H1 (cell line): Measurements from ENCODE around the gene DFFB. TPM values are rescaled to one million over a fixed set of nuclear protein-coding genes. Genes with fewer than 3 reads are reported as not detected.

Source experiments
- CTCF ChIA-PET: fragments of 300-600 bp; sonication (Branson Sonifier 250); formaldehyde crosslinking; loops from one replicate; lab custom pipeline; 2021; ENCODE audit not compliant: partially characterized antibody; lab: Charles Lee
- POLR2A ChIA-PET: fragments of 300-600 bp; sonication (Branson Sonifier 250); formaldehyde crosslinking; loops from one replicate; lab custom pipeline; 2021; ENCODE audit warnings: inconsistent platforms; ENCODE audit not compliant: partially characterized antibody; lab: Charles Lee
- DNase-seq, 2 experiments: peaks; one replicate each; pipeline versions ENCODE4 v3.0.0 to v3.0.0-alpha.2; 2010 to 2022; ENCODE audit warnings: low spot score in 2 of 2, low read depth in 1 of 2, mixed read lengths in 1 of 2
- FAIRE-seq: peaks from 2 replicates; lab custom pipeline; 2011; peaks lifted over from hg19 to GRCh38; lab: Jason Lieb, UNC
- H2AFZ ChIP-seq: 2 replicates; pipeline ENCODE4 v1.8.1; 2012; ENCODE audit warnings: low read length, inconsistent platforms
- H2AK5ac ChIP-seq: 2 replicates; pipeline ENCODE4 v1.6.1; 2013; ENCODE audit warnings: low read depth, low read length
- H2BK120ac ChIP-seq: replicated peaks from 2 replicates; pipeline ENCODE3; 2013; ENCODE audit warnings: low read depth, low read length, inconsistent platforms
- H2BK12ac ChIP-seq: 2 replicates; pipeline ENCODE4 v1.6.1; 2013; ENCODE audit warnings: low read depth, low read length
- H2BK15ac ChIP-seq: 2 replicates; pipeline ENCODE4 v1.6.1; 2013; ENCODE audit warnings: low read length
- H2BK20ac ChIP-seq: 2 replicates; pipeline ENCODE4 v1.6.1; 2013; ENCODE audit warnings: low read length
- H2BK5ac ChIP-seq: 2 replicates; pipeline ENCODE4 v1.6.1; 2013; ENCODE audit warnings: low read depth, low read length
- H3K14ac ChIP-seq: 2 replicates; pipeline ENCODE4 v1.6.1; 2013; ENCODE audit warnings: inconsistent platforms; ENCODE audit not compliant: insufficient read length
- H3K18ac ChIP-seq: 2 replicates; pipeline ENCODE4 v1.6.1; 2013; ENCODE audit warnings: low read length; ENCODE audit errors: extremely low read depth
- H3K23ac ChIP-seq: 2 replicates; pipeline ENCODE4 v1.6.1; 2013; ENCODE audit warnings: inconsistent platforms; ENCODE audit not compliant: insufficient read length
- H3K23me2 ChIP-seq: 2 replicates; pipeline ENCODE4 v1.6.1; 2013; ENCODE audit warnings: low read depth, low read length
- H3K27ac ChIP-seq: 2 replicates; pipeline ENCODE4 v1.6.1; 2011; ENCODE audit warnings: low read depth, low read length, inconsistent platforms
- H3K27me3 ChIP-seq, 4 experiments: replicated peaks in 1 of 4; 1 replicate in 1 of 4; 2 replicates in 3 of 4; pipeline versions ENCODE4 v1.6.1 to v1.8.1; 2011 to 2013; ENCODE audit warnings: low read length in 3 of 4, mild to moderate bottlenecking in 3 of 4, inconsistent platforms in 2 of 4, mixed read lengths in 2 of 4, moderate library complexity in 1 of 4; ENCODE audit not compliant: control insufficient read depth in 3 of 4, insufficient read depth in 3 of 4; ENCODE audit errors: extremely low read depth in 1 of 4
- H3K36me3 ChIP-seq, 4 experiments: 2 replicates each; pipeline versions ENCODE4 v1.6.1 to v1.8.1; 2011 to 2013; ENCODE audit warnings: mild to moderate bottlenecking in 4 of 4, low read length in 3 of 4, moderate library complexity in 2 of 4, control low read depth in 1 of 4, inconsistent platforms in 1 of 4; ENCODE audit not compliant: insufficient read depth in 4 of 4, control insufficient read depth in 2 of 4
- H3K4ac ChIP-seq: replicated peaks from 2 replicates; pipeline ENCODE3; 2013; ENCODE audit warnings: low read length, low read depth, mixed read lengths, inconsistent platforms; ENCODE audit not compliant: insufficient read length
- H3K4me1 ChIP-seq, 4 experiments: replicated peaks in 1 of 4; 1 replicate in 1 of 4; 2 replicates in 3 of 4; pipeline versions ENCODE4 v1.6.1 to v1.8.1; 2011 to 2013; ENCODE audit warnings: low read length in 3 of 4, inconsistent platforms in 2 of 4, mixed read lengths in 1 of 4; ENCODE audit not compliant: insufficient read depth in 4 of 4, control insufficient read depth in 3 of 4
- H3K4me2 ChIP-seq, 2 experiments: 2 replicates each; pipeline versions ENCODE4 v1.6.1 to v1.8.1; 2011 to 2013; ENCODE audit warnings: low read depth in 2 of 2, low read length in 2 of 2, control low read depth in 1 of 2, inconsistent platforms in 1 of 2, mild to moderate bottlenecking in 1 of 2; ENCODE audit not compliant: insufficient read depth in 1 of 2
- H3K4me3 ChIP-seq, 4 experiments: fragments of 200-600, 300-600 bp in 1 of 4; sonication (generic), shearing (Covaris generic), sonication (Bioruptor Twin) in 1 of 4; 2 replicates each; pipeline versions ENCODE4 v1.5.1 to v1.8.1; 2011 to 2016; ENCODE audit warnings: low read length in 4 of 4, low read depth in 3 of 4, control low read depth in 2 of 4, inconsistent platforms in 2 of 4, mild to moderate bottlenecking in 2 of 4, mixed read lengths in 1 of 4, moderate library complexity in 1 of 4; ENCODE audit not compliant: insufficient read depth in 2 of 4; ENCODE audit errors: extremely low read depth in 1 of 4
- H3K56ac ChIP-seq: replicated peaks from 2 replicates; pipeline ENCODE3; 2013; ENCODE audit warnings: low read depth, mild to moderate bottlenecking, mixed read lengths, low read length, inconsistent platforms; ENCODE audit not compliant: insufficient read length
- H3K79me1 ChIP-seq: 2 replicates; pipeline ENCODE4 v1.6.1; 2013; ENCODE audit warnings: low read depth, low read length, control low read depth
- H3K79me2 ChIP-seq, 2 experiments: 2 replicates each; pipeline versions ENCODE4 v1.6.1 to v1.8.1; 2012 to 2013; ENCODE audit warnings: low read length in 2 of 2, mild to moderate bottlenecking in 2 of 2, inconsistent platforms in 1 of 2; ENCODE audit not compliant: insufficient read depth in 2 of 2, control insufficient read depth in 1 of 2
- H3K9ac ChIP-seq, 4 experiments: replicated peaks in 1 of 4; 1 replicate in 1 of 4; 2 replicates in 3 of 4; pipeline versions ENCODE4 v1.6.1 to v1.8.1; 2011 to 2013; ENCODE audit warnings: low read depth in 3 of 4, low read length in 3 of 4, control low read depth in 2 of 4, mild to moderate bottlenecking in 2 of 4, moderate library complexity in 2 of 4, inconsistent platforms in 1 of 4; ENCODE audit errors: extremely low read depth in 1 of 4
- H3K9me3 ChIP-seq, 2 experiments: 2 replicates each; pipeline versions ENCODE4 v1.6.1 to v1.8.1; 2012 to 2013; ENCODE audit warnings: mild to moderate bottlenecking in 2 of 2, moderate library complexity in 2 of 2, control low read depth in 1 of 2, inconsistent platforms in 1 of 2, low read depth in 1 of 2, low read length in 1 of 2, mixed read lengths in 1 of 2; ENCODE audit not compliant: insufficient read depth in 2 of 2
- H4K20me1 ChIP-seq, 2 experiments: replicated peaks in 1 of 2; 2 replicates each; pipeline versions ENCODE3 to v1.8.1; 2011 to 2013; ENCODE audit warnings: inconsistent platforms in 2 of 2, low read length in 2 of 2, mild to moderate bottlenecking in 1 of 2; ENCODE audit not compliant: insufficient read depth in 2 of 2, control insufficient read depth in 1 of 2
- H4K5ac ChIP-seq: 2 replicates; pipeline ENCODE4 v1.6.1; 2013; ENCODE audit warnings: low read length, low read depth, mixed read lengths, inconsistent platforms; ENCODE audit not compliant: insufficient read length
- H4K8ac ChIP-seq: 2 replicates; pipeline ENCODE4 v1.8.0; 2013; ENCODE audit warnings: mild to moderate bottlenecking, moderate library complexity, low read length, inconsistent platforms; ENCODE audit not compliant: insufficient read depth; ENCODE audit errors: extremely low read depth
- H4K91ac ChIP-seq: replicated peaks from 2 replicates; pipeline ENCODE3; 2013; ENCODE audit warnings: low read length, mixed read lengths, inconsistent platforms; ENCODE audit not compliant: insufficient read length
- ASH2L ChIP-seq: fragments of 200-600, 300-600 bp; sonication (generic); IDR thresholded peaks from one replicate; pipeline ENCODE4 v1.7.1; 2017; ENCODE audit warnings: low read length
- CBX8 ChIP-seq: fragments of 300-800, 300-1000 bp; sonication (generic); IDR thresholded peaks from 2 replicates; pipeline ENCODE4 v1.7.1; 2016; ENCODE audit warnings: low read depth, low read length, borderline replicate concordance
- EP300 ChIP-seq, 2 experiments: IDR thresholded peaks; 1 replicate in 1 of 2; 2 replicates in 1 of 2; pipeline ENCODE4 v1.6.1; 2011 to 2012; ENCODE audit warnings: low read depth in 2 of 2, low read length in 2 of 2, mild to moderate bottlenecking in 2 of 2, borderline replicate concordance in 1 of 2, inconsistent platforms in 1 of 2, moderate library complexity in 1 of 2
- FOSL1 ChIP-seq: IDR thresholded peaks from 2 replicates; pipeline ENCODE4 v1.6.1; 2011; ENCODE audit warnings: mild to moderate bottlenecking, low read depth, low read length, moderate library complexity; ENCODE audit not compliant: insufficient read depth
- GABPA ChIP-seq: IDR thresholded peaks from 2 replicates; pipeline ENCODE4 v1.6.1; 2011; ENCODE audit warnings: mild to moderate bottlenecking, low read length, moderate library complexity, borderline replicate concordance; ENCODE audit not compliant: insufficient read depth
- KDM5A ChIP-seq: fragments of 200-600 bp; IDR thresholded peaks from 2 replicates; pipeline ENCODE4 v1.7.1; 2012; ENCODE audit warnings: mild to moderate bottlenecking, low read length, inconsistent platforms, mixed read lengths
- PHF8 ChIP-seq: fragments of 200-600 bp; sonication (generic); conservative IDR thresholded peaks from 2 replicates; pipeline ENCODE4 v1.7.1; 2012; ENCODE audit warnings: low read depth, mild to moderate bottlenecking, inconsistent platforms, low read length, moderate library complexity
- RXRA ChIP-seq: IDR thresholded peaks from 2 replicates; pipeline ENCODE4 v1.6.1; 2011; ENCODE audit warnings: low read depth, mild to moderate bottlenecking, low read length, moderate library complexity; ENCODE audit not compliant: insufficient read depth
- SAP30 ChIP-seq: fragments of 300-600 bp; sonication (generic); IDR thresholded peaks from 2 replicates; pipeline ENCODE4 v1.7.1; 2012; ENCODE audit warnings: low read length, moderate library complexity, mild to moderate bottlenecking, inconsistent platforms; ENCODE audit not compliant: insufficient read depth, insufficient replicate concordance
- SIRT6 ChIP-seq: IDR thresholded peaks from one replicate; pipeline ENCODE4 v1.7.1; 2012; ENCODE audit warnings: low read length, inconsistent platforms
- SP1 ChIP-seq: IDR thresholded peaks from 2 replicates; pipeline ENCODE4 v1.6.1; 2011; ENCODE audit warnings: low read depth, low read length
- SP4 ChIP-seq: IDR thresholded peaks from 2 replicates; pipeline ENCODE4 v1.6.1; 2012; ENCODE audit warnings: low read length, inconsistent platforms
- TAF1 ChIP-seq: IDR thresholded peaks from 2 replicates; pipeline ENCODE4 v1.6.1; 2011; ENCODE audit warnings: mild to moderate bottlenecking, low read depth, low read length
- ZNF274 ChIP-seq: IDR thresholded peaks from 2 replicates; pipeline ENCODE4 v1.7.0; 2012; ENCODE audit warnings: low read length, borderline replicate concordance; ENCODE audit errors: extremely low read depth
- WGBS, 2 experiments: shearing (Covaris generic) in 1 of 2; methylation state at CpG; one replicate each; pipeline versions ENCODE4 v1.1.6 to v1.1.7; 2013 to 2015; ENCODE audit warnings: low lambda C conversion rate in 2 of 2, mixed read lengths in 2 of 2, inconsistent platforms in 1 of 2, low coverage in 1 of 2, missing lambda C conversion rate in 1 of 2; ENCODE audit not compliant: insufficient replicate concordance in 2 of 2, insufficient coverage in 1 of 2, insufficient read length in 1 of 2; ENCODE audit errors: extremely low coverage in 1 of 2, missing lambda C conversion rate in 1 of 2; 5-methylcytosine and 5-hydroxymethylcytosine counted together
- polyA plus RNA-seq, 7 experiments: library from polyadenylated mRNA; depleted of rRNA in 3 of 7; stranded (reverse) in 5 of 7; unstranded in 2 of 7; fragments of >200 nt in 5 of 7; fragments of 200-250 nt in 2 of 7; gene quantifications; 1 replicate in 5 of 7; 2 replicates in 1 of 7; 4 replicates in 1 of 7; pipeline versions ENCODE4 v1.2.1 to v1.2.3, GENCODE V29; 2011 to 2013; ENCODE audit warnings: missing spikeins in 2 of 7, mixed read lengths in 2 of 7
- total RNA-seq: library from RNA; stranded (reverse); fragmentation: NEBNext Ultra II Directional; extraction: Animal tissue kit (Norgen Biotek cat#: 25700); gene quantifications from 2 replicates; pipeline ENCODE4 v1.2.1, GENCODE V29; 2021

Gene DFFB
- total and polyA plus RNA-seq, 2 of the 8 experiments (the other 6 are each of a cell fraction or from before 2014, with no cell fraction given): 8.6 to 11.9 TPM

DNA sequence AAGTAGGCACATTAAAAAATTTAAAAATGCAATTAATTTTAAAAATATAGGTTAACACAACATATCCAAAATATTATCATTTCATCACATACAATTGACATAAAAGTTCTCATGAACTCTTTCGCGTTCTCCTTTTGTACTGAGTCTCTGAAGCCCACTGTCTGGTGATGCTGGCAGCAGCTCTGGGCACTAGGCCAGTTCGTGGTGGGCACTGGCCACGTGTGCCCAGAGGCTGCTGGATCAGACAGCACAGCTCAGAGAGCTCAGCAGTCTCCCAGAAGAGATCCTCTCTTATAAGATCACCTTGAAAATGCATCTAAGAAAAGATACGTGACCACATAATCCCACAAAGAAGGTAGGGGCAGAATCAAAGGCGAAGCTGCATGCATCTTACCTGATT lies 10.2 kb upstream of the DFFB start:
- Histone ChIP-seq H3K4me1 (no peaks in the 10 kb centered on the region), H3K14ac (no peak overlapping the region), H4K20me1 (peaks cover 0 to 2% of the 10 kb centered on the region in 2 experiments), H4K91ac (no peak overlapping the region), H3K18ac (no peak overlapping the region), H2BK12ac (no peak overlapping the region), H3K9me3 (no peaks in the 10 kb centered on the region), H3K56ac (no peak overlapping the region), H3K4me3 (no peak overlapping the region), H3K4ac (no peak overlapping the region), H3K23me2 (no peaks in the 10 kb centered on the region), H2AK5ac (no peak overlapping the region), H2BK5ac (no peak overlapping the region), H3K27ac (no peak overlapping the region), H3K4me2 (no peak overlapping the region), H2BK15ac (no peak overlapping the region), H3K36me3 (peaks cover 0 to 20% (median 2%) of the 10 kb centered on the region in 4 experiments; a peak in 2 of 8 replicates), H3K79me2 (no peaks in the 10 kb centered on the region), H3K79me1 (no peaks in the 10 kb centered on the region; the same call in 1 of the 2 replicates), H2BK120ac (no peak overlapping the region), H3K23ac (no peak overlapping the region), H3K27me3 (no peaks in the 10 kb centered on the region), H4K8ac (no peak overlapping the region), H2AFZ (no peak overlapping the region), H2BK20ac (no peak overlapping the region), H3K9ac (no peak overlapping the region), H4K5ac (no peak overlapping the region)
- DNase-seq (no peak), FAIRE-seq (no peak)
- WGBS, 2 experiments: 72% methylated on average over 6 of the region's 6 CpGs; no CpG with 5 or more reads in 1 of the 2 experiments
- ChIA-PET POLR2A (no interaction called here), CTCF (interaction anchor here (1.3 to 1.7 kb wide), 3 partner anchors 11 to 19 kb away, joined by 3 to 5 read pairs (median 4); partner anchors contain the start of gene DFFB)
- TF ChIP-seq KDM5A: no peak
- TF ChIP-seq EP300 (IDR thresholded peaks at IDR 0.05; ENCODE audit: borderline replicate concordance in 1 of 2, low read depth in 2 of 2, low read length in 2 of 2): no peak
- no peak for TF ChIP-seq SP4
- no peak for TF ChIP-seq GABPA
- TF ChIP-seq SAP30: no peak
- TF ChIP-seq SP1: no peak
- no peak for TF ChIP-seq PHF8
- no peak for TF ChIP-seq TAF1
- no peak for TF ChIP-seq ZNF274
- TF ChIP-seq ASH2L: no peak
- TF ChIP-seq FOSL1: no peak
- no peak for TF ChIP-seq SIRT6
- TF ChIP-seq RXRA: no peak
- no peak for TF ChIP-seq CBX8
